Activated CD4-positive, alpha-beta T cell treated with anti-CD3 and anti-CD28 coated beads for 24 hours (primary cell): ENCODE measurements around the gene ZNF784.

Experiments
- DNase-seq, 2 donors: peaks; one replicate each; pipeline ENCODE4 v3.0.0-alpha.2; 2020; ENCODE audit warnings: low read depth in 2 of 2

Gene ZNF784

DNA sequence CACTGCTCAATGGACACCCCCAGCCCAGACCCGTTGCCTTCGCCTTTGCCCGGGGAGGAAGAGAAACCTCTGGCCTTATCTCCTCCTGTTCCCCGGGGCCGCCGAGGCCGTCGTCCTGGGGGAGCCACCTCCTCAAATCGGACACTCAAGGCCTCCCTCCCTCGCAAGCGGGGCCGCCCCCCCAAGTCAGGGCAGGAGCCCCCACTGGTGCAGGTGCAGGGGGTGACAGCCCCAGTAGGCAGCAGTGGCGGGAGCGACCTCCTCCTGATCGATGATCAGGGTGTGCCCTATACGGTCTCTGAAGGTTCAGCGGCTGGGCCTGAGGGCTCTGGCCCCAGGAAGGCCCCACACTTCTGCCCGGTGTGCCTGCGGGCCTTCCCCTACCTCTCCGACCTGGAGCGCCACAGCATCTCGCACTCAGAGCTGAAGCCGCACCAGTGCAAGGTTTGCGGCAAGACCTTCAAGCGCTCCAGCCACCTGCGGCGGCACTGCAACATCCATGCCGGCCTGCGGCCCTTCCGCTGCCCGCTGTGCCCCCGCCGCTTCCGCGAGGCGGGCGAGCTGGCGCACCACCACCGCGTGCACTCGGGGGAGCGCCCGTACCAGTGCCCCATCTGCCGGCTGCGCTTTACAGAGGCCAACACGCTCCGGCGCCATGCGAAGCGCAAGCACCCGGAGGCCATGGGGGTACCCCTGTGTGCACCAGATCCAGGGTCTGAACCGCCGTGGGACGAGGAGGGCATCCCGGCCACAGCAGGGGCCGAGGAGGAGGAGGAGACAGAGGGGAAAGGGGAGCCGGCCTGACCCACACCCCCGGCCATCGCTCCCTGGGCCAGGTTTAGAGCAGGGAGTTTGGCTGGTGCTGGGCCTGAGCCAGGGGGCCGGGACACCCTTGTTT, 22.0 kb downstream of the ZNF784 start:
- DNase-seq: no peak

- no peak for DNase-seq
These were observed 23.3 kb downstream of the ZNF784 start for GRCh38 chr19:55601084-55601483.

DNA sequence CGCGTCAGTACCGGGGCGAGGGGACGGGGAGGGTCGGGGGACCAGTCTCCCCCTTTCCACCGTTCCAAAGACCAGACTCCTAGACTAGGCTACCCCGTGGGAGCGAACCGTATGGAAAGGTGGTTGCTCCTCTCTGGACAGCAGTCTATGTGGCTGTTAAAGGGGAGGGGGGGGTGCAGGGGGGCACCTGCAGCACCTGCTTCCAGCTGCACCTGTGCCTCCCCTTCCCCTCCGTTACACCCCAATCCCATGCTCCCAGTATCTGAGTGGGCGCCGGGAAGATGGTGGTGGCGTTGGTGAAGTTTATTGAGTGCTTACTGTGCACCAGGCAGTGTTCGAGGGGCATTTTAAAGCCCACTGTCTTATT, 23.7 kb downstream of the ZNF784 start:
- DNase-seq: no peak

DNA sequence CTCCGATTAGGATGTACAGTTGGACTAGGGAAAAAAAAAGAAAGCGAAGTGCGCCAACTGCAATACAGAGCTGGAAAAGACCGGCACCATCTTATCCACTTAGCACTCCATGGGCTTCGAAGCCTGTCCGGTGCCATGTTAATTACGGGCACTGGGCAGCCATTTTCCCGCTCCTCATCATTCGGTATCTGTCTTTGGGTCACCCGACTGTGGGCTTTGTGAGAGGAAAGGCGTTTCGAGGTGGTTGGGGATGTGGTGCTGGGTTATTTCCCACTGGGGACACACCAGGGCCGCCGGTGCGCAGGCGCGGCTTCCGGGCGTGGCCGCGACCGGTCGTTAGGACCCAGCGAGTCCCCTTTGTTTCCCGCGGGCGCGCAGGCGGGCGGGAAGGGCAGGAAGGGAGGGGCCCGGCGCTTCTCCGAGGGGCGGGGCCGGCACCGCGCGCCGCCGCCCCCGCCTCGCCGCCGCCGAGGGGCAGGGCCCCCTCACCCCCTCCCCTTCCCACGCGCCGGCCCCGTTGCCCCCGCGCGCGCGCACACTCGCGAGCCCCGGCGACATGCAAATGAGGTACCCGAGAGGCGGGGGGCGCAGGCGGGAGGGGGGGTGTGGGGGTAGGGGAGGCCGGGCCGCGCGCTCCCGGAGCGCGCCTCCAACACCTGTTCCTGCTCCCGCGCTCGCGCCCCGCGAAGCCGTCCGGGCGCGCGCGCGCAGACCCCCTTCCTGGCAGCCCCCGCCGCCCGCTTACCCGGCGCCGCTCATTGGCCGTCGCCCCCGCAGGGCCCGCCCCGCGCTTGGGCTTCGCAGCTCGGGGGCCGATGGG, 24.3 kb downstream of the ZNF784 start, which contains the start of gene ZNF524:
Gene ZNF524, plus strand, starts transcription at position 447 of the 820 bp plus-strand sequence. CDS start 1,825 bp downstream, outside the sequence.
- peak; percentile 73 to 74 for DNase-seq

DNA sequence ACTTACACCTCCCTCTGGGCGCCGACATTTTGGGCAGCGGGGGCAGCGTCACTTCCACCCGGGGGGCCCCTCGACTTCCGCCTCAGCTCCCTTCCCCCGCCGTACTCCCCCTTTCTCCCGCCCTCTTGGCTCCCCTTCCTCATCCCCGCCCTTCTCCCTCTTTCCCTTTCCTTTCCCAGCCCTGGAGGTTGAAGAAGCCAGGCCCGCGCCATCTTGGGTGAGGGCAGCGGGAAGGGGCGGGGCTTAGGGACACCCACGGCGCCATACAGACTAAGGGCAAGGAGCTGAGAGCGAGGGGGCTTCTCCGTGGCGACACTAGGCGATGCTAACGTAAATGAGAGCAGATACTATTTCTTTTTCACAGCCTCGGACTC, 24.9 kb downstream of the ZNF784 start, which contains the start of gene FIZ1:
Gene FIZ1, minus strand, starts transcription at position 50 of the 374 bp plus-strand sequence. CDS start 1,652 bp downstream, outside the sequence.
- peak; percentile 93 to 96 for DNase-seq

GRCh38 chr19:55598719-55599467, 25.5 kb downstream of the ZNF784 start:
- peak; percentile 88 to 90 for DNase-seq

- no peak for DNase-seq
These were observed 26.3 kb downstream of the ZNF784 start for GRCh38 chr19:55598034-55598433.

GRCh38 chr19:55597501-55597921, 26.9 kb downstream of the ZNF784 start:
- DNase-seq: no peak

- DNase-seq: no peak
These were observed 28.1 kb downstream of the ZNF784 start for GRCh38 chr19:55596304-55596703.

DNA sequence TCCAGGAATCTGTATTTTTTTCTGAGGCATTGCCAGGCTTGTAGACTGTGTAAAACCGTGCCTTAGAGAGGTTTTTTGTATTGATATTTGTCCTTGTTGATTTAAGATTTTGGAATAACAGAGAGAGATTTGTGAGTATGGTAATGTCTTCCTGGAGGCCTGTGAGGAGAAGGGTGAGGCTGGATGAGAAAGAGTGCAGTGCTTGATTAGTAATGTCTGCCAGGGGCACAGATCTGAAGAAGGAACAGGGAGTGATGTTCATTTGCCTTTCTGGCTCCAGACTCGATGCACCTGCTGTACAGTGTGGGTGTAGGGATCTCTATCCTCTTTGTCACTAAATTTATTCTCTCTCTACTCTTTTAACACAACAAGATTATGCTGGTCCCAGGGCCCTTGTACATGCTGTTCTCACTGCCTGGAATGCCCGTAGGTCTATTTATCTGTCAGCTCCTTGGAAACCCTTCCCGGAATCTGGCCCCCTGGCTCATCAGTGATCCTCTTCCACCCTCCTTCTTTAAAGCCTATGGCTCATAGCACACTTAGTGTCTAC, 29.3 kb downstream of the ZNF784 start:
- DNase-seq: no peak

DNA sequence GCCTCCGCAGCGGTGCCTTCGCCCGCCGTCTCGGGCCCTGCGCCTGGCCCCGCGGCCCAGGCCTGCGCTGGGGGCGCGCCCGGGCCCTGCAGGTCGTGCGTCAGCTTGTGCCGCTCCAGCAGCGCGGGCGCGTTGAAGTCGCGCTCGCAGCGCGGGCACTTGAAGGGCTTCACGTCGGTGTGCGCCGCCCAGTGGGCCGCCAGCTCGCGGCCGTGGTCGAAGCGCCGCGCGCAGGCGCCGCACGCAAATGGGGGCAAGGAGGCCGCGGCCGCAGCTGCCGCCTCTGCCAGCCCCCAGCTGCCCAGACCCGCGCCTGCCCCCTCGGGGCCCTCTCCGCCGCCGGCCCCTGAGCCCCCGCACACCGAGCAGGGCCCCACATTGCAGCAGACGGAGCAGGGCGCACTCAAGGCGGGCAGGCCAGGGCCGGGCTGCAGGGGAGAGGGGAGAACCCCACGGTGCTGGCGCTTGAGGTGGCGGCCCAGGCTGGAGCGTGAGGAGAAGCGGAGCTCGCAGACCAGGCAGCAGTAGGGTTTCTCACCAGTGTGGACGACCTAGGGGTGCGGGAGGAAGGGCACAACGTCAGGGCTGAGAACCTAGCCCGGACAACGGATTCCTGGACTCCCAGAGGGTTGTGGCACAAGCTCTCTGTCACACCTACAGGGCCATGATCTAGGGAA, 31.1 kb downstream of the ZNF784 start:
- DNase-seq: no peak

DNA sequence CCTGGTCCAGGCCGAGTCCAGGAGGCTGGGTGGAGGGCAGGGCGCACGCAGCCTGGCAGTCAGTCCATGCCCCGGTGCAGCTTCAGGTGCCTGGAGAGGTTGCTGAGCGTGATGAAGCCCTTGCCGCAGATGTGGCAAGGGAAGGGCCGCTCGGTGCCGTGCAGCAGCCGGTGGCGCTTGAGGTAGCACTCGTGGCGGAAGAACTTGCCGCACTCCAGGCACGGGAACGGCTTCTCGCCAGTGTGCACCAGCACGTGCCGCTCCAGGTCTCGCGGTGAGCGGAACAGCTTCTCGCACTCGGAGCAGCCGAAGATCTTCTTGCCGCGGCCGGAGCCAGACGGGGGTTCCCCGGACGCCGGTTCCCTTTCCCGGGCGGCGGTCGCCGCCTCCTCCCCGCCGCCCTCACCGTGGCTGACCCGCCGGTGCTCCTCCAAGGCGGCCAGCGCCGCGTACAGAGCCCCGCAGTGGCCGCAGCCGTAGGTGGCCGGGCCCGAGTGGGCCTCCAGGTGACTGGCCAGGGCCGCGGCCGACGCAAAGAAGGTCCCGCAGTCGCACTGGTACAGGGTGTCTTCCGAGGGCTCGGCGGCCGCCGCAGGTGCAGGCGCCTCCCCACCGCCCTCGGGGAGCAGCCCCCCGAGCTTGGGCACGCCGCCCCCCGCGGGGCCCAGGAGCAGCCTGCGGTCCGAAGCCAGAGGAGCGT, 31.8 kb downstream of the ZNF784 start:
- no peak for DNase-seq

GRCh38 chr19:55591555-55591954, 32.8 kb downstream of the ZNF784 start:
- DNase-seq: no peak

GRCh38 chr19:55590617-55591016, 33.7 kb downstream of the ZNF784 start:
- DNase-seq: no peak

DNA sequence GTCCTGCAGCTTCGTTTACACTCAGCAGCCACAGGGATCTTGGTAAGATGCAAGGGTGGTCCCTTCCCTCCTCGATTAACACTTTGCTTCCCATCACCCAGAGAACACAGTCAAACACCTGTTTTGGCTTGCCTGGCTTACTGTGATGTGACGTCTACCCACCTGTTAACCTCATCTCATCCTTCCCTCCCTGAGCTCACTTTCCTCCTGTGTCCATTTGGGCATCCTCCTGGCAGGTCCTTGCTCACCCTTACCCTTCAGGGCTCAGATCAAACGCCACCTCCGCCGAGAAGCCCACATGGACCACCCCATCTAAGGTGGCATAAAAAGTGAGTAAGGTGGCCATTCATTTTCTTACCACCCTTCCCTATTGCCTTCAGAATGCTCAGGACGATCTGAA, 34.3 kb downstream of the ZNF784 start:
- DNase-seq: no peak

DNA sequence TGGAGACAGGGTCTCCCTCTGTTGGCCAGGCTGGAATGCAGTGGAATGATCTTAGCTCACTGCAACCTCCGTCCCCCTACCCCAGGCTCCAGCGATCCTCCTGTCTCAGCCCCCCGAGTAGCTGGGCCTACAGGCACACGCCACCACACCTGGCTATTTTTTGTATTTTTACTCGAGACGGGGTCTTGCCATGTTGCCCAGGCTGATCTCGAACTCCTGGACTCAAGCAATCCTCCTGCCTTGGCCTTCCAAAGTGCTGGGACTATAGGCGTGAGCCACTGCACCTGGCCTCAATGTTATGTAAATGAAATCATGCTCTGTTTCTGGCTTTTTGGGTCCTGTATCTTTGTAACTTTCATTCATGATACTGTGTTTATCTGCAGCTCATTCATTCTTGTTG, 35.6 kb downstream of the ZNF784 start:
- DNase-seq: no peak

- peak; percentile 93 to 96 for DNase-seq
These were observed 37.2 kb downstream of the ZNF784 start for GRCh38 chr19:55586976-55587668.

GRCh38 chr19:55585658-55586339, 38.6 kb downstream of the ZNF784 start:
- peak; percentile 47 to 54 for DNase-seq

DNA sequence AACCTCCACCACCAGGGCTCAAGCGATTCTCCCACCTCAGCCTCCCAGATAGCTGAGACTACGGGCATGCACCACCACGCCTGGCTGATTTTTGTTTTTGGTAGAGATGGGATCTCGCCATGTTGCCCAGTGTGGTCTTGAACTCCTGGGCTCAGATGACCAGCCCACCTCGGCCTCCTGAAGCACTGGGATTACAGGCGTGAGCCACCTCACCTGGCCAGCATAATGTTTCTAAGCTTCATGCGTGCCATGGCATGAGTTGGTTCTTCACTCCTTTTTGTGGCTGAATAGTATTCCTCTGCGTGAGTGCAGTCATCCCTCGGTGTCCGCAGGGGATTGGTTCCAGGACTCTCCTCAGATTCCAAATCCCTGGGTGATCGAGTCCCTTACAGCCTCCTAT, 39.5 kb downstream of the ZNF784 start:
- DNase-seq: no peak
